SU-DHL-6 (cell line): Measurements from ENCODE around the gene PIP5K1B.

Source experiments
- H2AFZ ChIP-seq: fragments of 200-600 bp; sonication (generic); 2 replicates; pipeline ENCODE4 v1.6.1; 2014; ENCODE audit warnings: low read depth, mild to moderate bottlenecking, moderate library complexity, mixed read lengths, antibody characterized with exemption, low read length; ENCODE audit not compliant: severe bottlenecking
- H3F3A ChIP-seq: fragments of 200-600 bp; shearing (Covaris generic); 2 replicates; pipeline ENCODE4 v1.6.0; 2016; ENCODE audit warnings: antibody characterized with exemption, mild to moderate bottlenecking; ENCODE audit not compliant: insufficient read depth
- H3K27ac ChIP-seq: fragments of 200-600 bp; sonication (generic); 2 replicates; pipeline ENCODE4 v1.5.1; 2016; ENCODE audit warnings: low read depth, mild to moderate bottlenecking, low read length, moderate library complexity, mixed read lengths
- H3K27me3 ChIP-seq: fragments of 200-600 bp; sonication (generic), shearing (Covaris generic); 2 replicates; pipeline ENCODE4 v1.6.0; 2014; ENCODE audit warnings: mild to moderate bottlenecking, low read length
- H3K36me3 ChIP-seq: fragments of 200-600 bp; sonication (generic); 2 replicates; pipeline ENCODE4 v1.6.1; 2014; ENCODE audit warnings: mild to moderate bottlenecking, low read length, mixed read lengths
- H3K4me2 ChIP-seq: fragments of 300-600, 200-600 bp; shearing (Covaris generic), sonication (generic); 2 replicates; pipeline ENCODE4 v1.6.0; 2014; ENCODE audit warnings: low read length, low read depth, mild to moderate bottlenecking; ENCODE audit not compliant: poor library complexity, severe bottlenecking
- H3K4me3 ChIP-seq: fragments of 200-600 bp; sonication (generic); 2 replicates; pipeline ENCODE4 v1.5.1; 2014; ENCODE audit warnings: antibody characterized with exemption, low read length, mild to moderate bottlenecking, mixed read lengths; ENCODE audit not compliant: insufficient read depth, poor library complexity, severe bottlenecking
- H3K79me2 ChIP-seq: fragments of 200-600 bp; sonication (generic); 2 replicates; pipeline ENCODE4 v1.6.1; 2014; ENCODE audit warnings: mild to moderate bottlenecking, low read length, moderate library complexity; ENCODE audit not compliant: insufficient read depth
- H3K9ac ChIP-seq: fragments of 200-600 bp; sonication (generic); 2 replicates; pipeline ENCODE4 v1.7.0; 2014; ENCODE audit warnings: mild to moderate bottlenecking, low read length
- H3K9me2 ChIP-seq: fragments of 200-600 bp; sonication (generic); replicated peaks from 2 replicates; pipeline ENCODE4 v1.6.1; 2014; ENCODE audit warnings: low read length; ENCODE audit not compliant: insufficient read depth
- H3K9me3 ChIP-seq: fragments of 200-600 bp; sonication (generic); 2 replicates; pipeline ENCODE4 v1.6.1; 2014; ENCODE audit warnings: low read length, mixed read lengths; ENCODE audit not compliant: insufficient read depth
- H4K20me1 ChIP-seq: fragments of 200-600 bp; sonication (generic); 2 replicates; pipeline ENCODE4 v1.6.1; 2014; ENCODE audit warnings: low read depth, mild to moderate bottlenecking, antibody characterized with exemption, low read length, moderate library complexity, mixed read lengths
- EZH2phosphoT487 ChIP-seq: fragments of 200-600 bp; sonication (generic), shearing (Covaris generic); conservative IDR thresholded peaks from 2 replicates; pipeline ENCODE4 v1.6.1; 2018; ENCODE audit warnings: mild to moderate bottlenecking, antibody characterized with exemption, low read length, moderate library complexity, mixed read lengths
- TF ChIP-seq, protein P1 (sequence below): fragments of 200-600 bp; sonication (generic); IDR thresholded peaks from one replicate; pipeline ENCODE4 v1.5.1; 2017; ENCODE audit warnings: antibody characterized with exemption, mild to moderate bottlenecking, low read length, moderate library complexity; ENCODE audit not compliant: insufficient read depth, poor library complexity, severe bottlenecking

The PIP5K1B gene

DNA sequence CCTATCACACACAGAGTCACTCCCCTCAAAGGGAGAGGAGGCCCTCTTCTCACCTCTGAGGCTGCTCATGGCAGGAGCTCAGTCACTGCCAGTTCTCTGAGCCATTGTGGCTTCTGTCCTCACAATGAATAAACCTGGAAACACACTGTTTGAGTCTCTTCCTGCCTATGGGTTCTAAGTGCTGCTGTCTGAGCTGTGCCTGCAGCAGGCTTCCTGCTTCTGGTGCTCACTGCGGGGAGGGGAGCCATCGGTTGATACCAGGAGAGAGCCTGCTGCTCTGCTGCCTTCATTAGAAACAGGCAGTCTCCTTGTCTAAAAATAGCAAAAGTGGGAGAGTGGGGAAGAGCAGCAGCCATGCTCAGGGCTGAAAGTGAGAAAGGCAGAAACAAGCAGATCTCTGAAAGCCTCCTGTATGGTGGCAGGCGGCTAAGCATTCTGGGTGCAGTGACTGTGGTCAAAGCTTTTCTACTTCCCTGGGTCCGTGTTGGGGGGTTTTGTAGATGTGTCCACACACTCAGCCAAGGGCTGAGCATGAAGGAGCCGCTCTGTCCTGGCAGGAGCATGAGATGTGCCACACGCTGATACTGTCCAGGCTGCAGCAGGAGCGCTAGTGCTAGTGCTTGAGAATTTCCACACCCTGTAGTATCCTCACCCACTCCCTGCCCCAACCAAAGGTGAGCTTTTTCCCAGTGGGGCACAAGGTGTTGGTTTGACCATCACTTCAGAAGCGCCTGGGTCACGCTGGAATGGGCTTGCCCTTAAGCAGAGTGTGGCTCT lies 274.7 kb downstream of the PIP5K1B start:
- Histone ChIP-seq H3F3A (no peaks in the 10 kb centered on the region), H3K4me2 (no peak overlapping the region)
- no peak for TF ChIP-seq EZH2phosphoT487
- TF ChIP-seq, protein P1, sequence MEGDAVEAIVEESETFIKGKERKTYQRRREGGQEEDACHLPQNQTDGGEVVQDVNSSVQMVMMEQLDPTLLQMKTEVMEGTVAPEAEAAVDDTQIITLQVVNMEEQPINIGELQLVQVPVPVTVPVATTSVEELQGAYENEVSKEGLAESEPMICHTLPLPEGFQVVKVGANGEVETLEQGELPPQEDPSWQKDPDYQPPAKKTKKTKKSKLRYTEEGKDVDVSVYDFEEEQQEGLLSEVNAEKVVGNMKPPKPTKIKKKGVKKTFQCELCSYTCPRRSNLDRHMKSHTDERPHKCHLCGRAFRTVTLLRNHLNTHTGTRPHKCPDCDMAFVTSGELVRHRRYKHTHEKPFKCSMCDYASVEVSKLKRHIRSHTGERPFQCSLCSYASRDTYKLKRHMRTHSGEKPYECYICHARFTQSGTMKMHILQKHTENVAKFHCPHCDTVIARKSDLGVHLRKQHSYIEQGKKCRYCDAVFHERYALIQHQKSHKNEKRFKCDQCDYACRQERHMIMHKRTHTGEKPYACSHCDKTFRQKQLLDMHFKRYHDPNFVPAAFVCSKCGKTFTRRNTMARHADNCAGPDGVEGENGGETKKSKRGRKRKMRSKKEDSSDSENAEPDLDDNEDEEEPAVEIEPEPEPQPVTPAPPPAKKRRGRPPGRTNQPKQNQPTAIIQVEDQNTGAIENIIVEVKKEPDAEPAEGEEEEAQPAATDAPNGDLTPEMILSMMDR: no peak

DNA sequence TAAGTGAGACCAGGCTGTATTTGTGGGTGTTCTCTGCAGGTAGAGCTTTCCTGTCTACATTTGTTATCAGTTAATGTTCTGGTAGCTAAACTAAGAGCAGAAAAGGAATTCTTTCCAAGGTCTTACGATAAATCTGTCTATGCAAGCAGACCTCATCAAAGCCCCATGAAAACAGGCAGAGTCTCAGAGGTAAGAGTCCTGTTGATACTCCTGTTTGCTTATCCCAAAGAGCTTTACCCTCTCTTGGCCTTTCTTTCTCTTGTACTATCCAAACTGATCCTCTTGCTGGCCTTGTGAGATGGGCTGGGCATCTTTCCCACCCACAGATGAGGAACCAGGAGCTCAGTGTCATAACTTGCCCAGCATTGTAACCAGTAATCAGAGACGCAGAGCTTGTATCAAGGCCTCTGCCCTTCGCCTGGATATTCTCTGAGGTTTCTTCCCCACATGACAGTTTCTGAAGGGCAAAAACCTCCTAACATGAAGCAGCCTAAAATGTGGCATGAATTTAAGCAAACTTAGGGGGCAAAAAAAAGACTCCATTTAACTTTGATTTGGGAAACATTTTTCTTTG lies 275.4 kb downstream of the PIP5K1B start:
- no peak overlapping the region for H3K4me3 ChIP-seq
- H3K9me2 ChIP-seq: no peaks in the 10 kb centered on the region
- TF ChIP-seq, protein P1: no peak
- no peak for TF ChIP-seq EZH2phosphoT487
- no peak overlapping the region for H3K27ac ChIP-seq
- H3K4me2 ChIP-seq: no peak overlapping the region
- H3K79me2 ChIP-seq: no peaks in the 10 kb centered on the region
- H3K36me3 ChIP-seq: no peaks in the 10 kb centered on the region
- H3K9ac ChIP-seq: no peak overlapping the region
- no peaks in the 10 kb centered on the region for H4K20me1 ChIP-seq
- no peaks in the 10 kb centered on the region for H3K27me3 ChIP-seq
- H2AFZ ChIP-seq: no peak overlapping the region
- H3F3A ChIP-seq: no peaks in the 10 kb centered on the region
- no peaks in the 10 kb centered on the region for H3K9me3 ChIP-seq

More for the DNA sequence above, 274.7 kb downstream of the PIP5K1B start:
- Histone ChIP-seq H3K79me2 (no peaks in the 10 kb centered on the region), H3K27ac (no peak overlapping the region), H3K36me3 (no peaks in the 10 kb centered on the region), H3K4me3 (no peak overlapping the region), H3K9me2 (no peaks in the 10 kb centered on the region), H3K9ac (no peak overlapping the region), H3K27me3 (no peaks in the 10 kb centered on the region), H2AFZ (no peak overlapping the region), H4K20me1 (no peaks in the 10 kb centered on the region), H3K9me3 (no peaks in the 10 kb centered on the region)

DNA sequence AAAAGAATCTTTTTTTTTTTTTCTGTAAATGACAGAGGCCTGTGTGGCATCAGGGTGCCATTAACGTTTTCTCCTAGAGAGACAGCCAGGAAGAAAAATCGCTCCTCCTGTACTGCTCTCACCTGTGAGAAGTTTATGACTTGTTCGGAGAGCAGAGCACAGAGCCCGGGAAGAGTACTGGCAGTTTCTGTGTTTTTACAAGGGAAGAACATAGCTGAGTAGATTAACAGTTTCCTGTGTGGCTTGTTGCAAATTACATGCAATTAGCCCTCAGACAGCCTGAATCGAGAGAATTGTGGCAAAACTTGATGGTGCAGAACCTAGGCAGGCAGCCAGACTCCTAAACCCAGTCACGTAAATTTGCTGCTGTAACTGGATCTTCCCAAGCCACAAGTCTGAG lies 276.7 kb downstream of the PIP5K1B start:
- Histone ChIP-seq H2AFZ (no peak overlapping the region), H3K4me3 (no peak overlapping the region), H3K36me3 (no peaks in the 10 kb centered on the region), H4K20me1 (no peaks in the 10 kb centered on the region), H3K9ac (no peak overlapping the region), H3K9me3 (no peaks in the 10 kb centered on the region), H3K27me3 (no peaks in the 10 kb centered on the region), H3K4me2 (no peak overlapping the region), H3K79me2 (no peaks in the 10 kb centered on the region), H3K27ac (no peak overlapping the region), H3K9me2 (no peaks in the 10 kb centered on the region), H3F3A (no peaks in the 10 kb centered on the region)
- TF ChIP-seq EZH2phosphoT487: no peak
- TF ChIP-seq, protein P1: no peak
